IMR-90 (cell line): ENCODE measurements around the gene TSHB. TPM values are rescaled to one million over a fixed set of nuclear protein-coding genes. Genes with fewer than 3 reads are reported as not detected.
A peak's percentile ranks its signal among the peaks of the same experiment; 100 is the strongest.

Experiments
- ATAC-seq: fragments of 200-7000 bp; cut with Tn5 transposase; 2 replicates; pipeline ENCODE4 v1.9.1; 2020; ENCODE audit warnings: low read depth, mild to moderate bottlenecking, moderate library complexity
- BruUV-seq: library from RNA; stranded (reverse); fragments of 400-500 nt; replicated peaks from 2 replicates; lab custom pipeline; 2021; lab: Mats Ljungman, UMichigan
- CTCF ChIA-PET: fragments of 300-600 bp; formaldehyde crosslinking; extraction: SDS; loops from one replicate; lab custom pipeline; 2021; ENCODE audit warnings: antibody characterized with exemption; lab: Yijun Ruan, JAX
- POLR2A ChIA-PET: fragments of 300-600 bp; sonication (Branson Sonifier 250); formaldehyde crosslinking; loops from one replicate; lab custom pipeline; 2022; ENCODE audit warnings: antibody characterized with exemption; ENCODE audit not compliant: unreplicated experiment; lab: Charles Lee
- DNase-seq: peaks from one replicate; pipeline ENCODE4 v3.0.0; 2013
- H2AFZ ChIP-seq: replicated peaks from 2 replicates; pipeline ENCODE3; 2013; ENCODE audit warnings: low read length, mild to moderate bottlenecking; ENCODE audit not compliant: poor library complexity
- H2AK5ac ChIP-seq: 2 replicates; pipeline ENCODE4 v1.6.1; 2013; ENCODE audit warnings: low read depth, low read length, inconsistent platforms
- H2AK9ac ChIP-seq: replicated peaks from 2 replicates; pipeline ENCODE3; 2013; ENCODE audit warnings: mild to moderate bottlenecking, low read depth, low read length, moderate library complexity; ENCODE audit not compliant: poor library complexity
- H2BK120ac ChIP-seq: 2 replicates; pipeline ENCODE4 v1.6.1; 2013; ENCODE audit warnings: low read depth, low read length, inconsistent platforms
- H2BK15ac ChIP-seq: 3 replicates; pipeline ENCODE4 v1.6.1; 2013; ENCODE audit warnings: low read depth, low read length, inconsistent platforms
- H2BK20ac ChIP-seq: 2 replicates; pipeline ENCODE4 v1.6.1; 2013; ENCODE audit warnings: low read depth, mild to moderate bottlenecking, inconsistent platforms, low read length, moderate library complexity
- H2BK5ac ChIP-seq: 2 replicates; pipeline ENCODE4 v1.6.1; 2013; ENCODE audit warnings: mild to moderate bottlenecking, low read depth, low read length, inconsistent platforms; ENCODE audit not compliant: poor library complexity, severe bottlenecking
- H3K14ac ChIP-seq: replicated peaks from 2 replicates; pipeline ENCODE4 v1.6.1; 2013; ENCODE audit warnings: low read depth, low read length, inconsistent platforms
- H3K18ac ChIP-seq: 2 replicates; pipeline ENCODE4 v1.6.1; 2013; ENCODE audit warnings: low read depth, low read length, control low read depth
- H3K23ac ChIP-seq: 2 replicates; pipeline ENCODE4 v1.6.1; 2013; ENCODE audit warnings: low read depth, low read length, inconsistent platforms
- H3K27ac ChIP-seq: 2 replicates; pipeline ENCODE4 v1.5.1; 2013; ENCODE audit warnings: mild to moderate bottlenecking, control low read depth, low read length; ENCODE audit not compliant: insufficient read depth
- H3K27me3 ChIP-seq: 2 replicates; pipeline ENCODE4 v1.6.1; 2013; ENCODE audit warnings: low read length; ENCODE audit not compliant: control insufficient read depth, insufficient read depth
- H3K36me3 ChIP-seq: 2 replicates; pipeline ENCODE4 v1.6.1; 2013; ENCODE audit warnings: low read length, mixed read lengths; ENCODE audit not compliant: control insufficient read depth, insufficient read depth
- H3K4ac ChIP-seq: 2 replicates; pipeline ENCODE4 v1.6.1; 2013; ENCODE audit warnings: low read depth, low read length, inconsistent platforms
- H3K4me1 ChIP-seq: 2 replicates; pipeline ENCODE4 v1.6.1; 2013; ENCODE audit warnings: low read length, mixed read lengths; ENCODE audit not compliant: control insufficient read depth, insufficient read depth
- H3K4me2 ChIP-seq: 2 replicates; pipeline ENCODE4 v1.6.1; 2013; ENCODE audit warnings: low read depth, mild to moderate bottlenecking, control low read depth, low read length, moderate library complexity
- H3K4me3 ChIP-seq: 2 replicates; pipeline ENCODE4 v1.5.1; 2013; ENCODE audit warnings: low read depth, mild to moderate bottlenecking, control low read depth, low read length, moderate library complexity; ENCODE audit not compliant: insufficient read depth
- H3K56ac ChIP-seq: 2 replicates; pipeline ENCODE4 v1.6.1; 2013; ENCODE audit warnings: low read length, inconsistent platforms; ENCODE audit not compliant: insufficient read depth; ENCODE audit errors: extremely low read depth
- H3K79me1 ChIP-seq, 2 experiments: 2 replicates each; pipeline ENCODE4 v1.6.1; 2013; ENCODE audit warnings: low read length in 2 of 2, inconsistent platforms in 1 of 2, low read depth in 1 of 2
- H3K9ac ChIP-seq: 2 replicates; pipeline ENCODE4 v1.6.1; 2013; ENCODE audit warnings: low read depth, low read length, control low read depth
- H3K9me1 ChIP-seq: 2 replicates; pipeline ENCODE4 v1.6.1; 2013; ENCODE audit warnings: low read length, inconsistent platforms; ENCODE audit not compliant: insufficient read depth
- H3K9me3 ChIP-seq: 2 replicates; pipeline ENCODE4 v1.6.1; 2013; ENCODE audit warnings: low read length; ENCODE audit not compliant: control insufficient read depth, insufficient read depth
- H4K20me1 ChIP-seq: 2 replicates; pipeline ENCODE4 v1.6.1; 2013; ENCODE audit warnings: low read length, inconsistent platforms; ENCODE audit not compliant: insufficient read depth
- H4K5ac ChIP-seq: 2 replicates; pipeline ENCODE4 v1.6.1; 2013; ENCODE audit warnings: mild to moderate bottlenecking, low read depth, low read length, control low read depth
- H4K8ac ChIP-seq, 2 experiments: 2 replicates each; pipeline ENCODE4 v1.6.1; 2013; ENCODE audit warnings: low read depth in 2 of 2, low read length in 2 of 2, control low read depth in 1 of 2, inconsistent platforms in 1 of 2
- H4K91ac ChIP-seq: 2 replicates; pipeline ENCODE4 v1.6.1; 2013; ENCODE audit warnings: low read depth, low read length, inconsistent platforms; ENCODE audit not compliant: insufficient read depth
- CEBPB ChIP-seq: IDR thresholded peaks from 2 replicates; pipeline ENCODE4 v1.6.1; 2012; ENCODE audit warnings: low read depth, low read length, improper control_type of control experiment
- dilution Hi-C: fragments of 300-500 bp; cut with HindIII; formaldehyde crosslinking; loops from one replicate; pipeline ENCODE4 v1.14.3; 2018; ENCODE audit warnings: low sequenced_read_pairs; ENCODE audit not compliant: unreplicated experiment
- in situ Hi-C: fragments of 300-500 bp; cut with MboI; formaldehyde crosslinking; loops from 3 replicates; pipeline ENCODE4 v1.14.3; 2019; ENCODE audit warnings: low sequenced_read_pairs, inconsistent platforms, mixed read lengths
- intact Hi-C: fragments of 100-400 bp; cut with micrococcal nuclease; formaldehyde crosslinking; loops from 2 replicates; pipeline ENCODE4 v1.10.0; 2022
- polyA plus RNA-seq, 3 experiments: library from polyadenylated mRNA; depleted of rRNA; stranded (reverse); fragments of >200 nt; gene quantifications; 2 replicates each; pipeline ENCODE4 v1.2.3, GENCODE V29; 2012; ENCODE audit warnings: low replicate concordance in 1 of 3
- total RNA-seq: library from RNA; depleted of rRNA; stranded (reverse); fragments of >200 nt; gene quantifications from 2 replicates; pipeline ENCODE4 v1.2.3, GENCODE V29; 2012
- TF ChIP-seq, protein P1 (sequence below): fragments of 150-350 bp; IDR thresholded peaks from 2 replicates; pipeline ENCODE4 v1.6.1; 2016; ENCODE audit warnings: low read depth, mild to moderate bottlenecking, low read length, moderate library complexity, borderline replicate concordance

TSHB gene
- total and polyA plus RNA-seq, 2 of the 4 experiments (the other 2 are of a cell fraction): not detected

DNA sequence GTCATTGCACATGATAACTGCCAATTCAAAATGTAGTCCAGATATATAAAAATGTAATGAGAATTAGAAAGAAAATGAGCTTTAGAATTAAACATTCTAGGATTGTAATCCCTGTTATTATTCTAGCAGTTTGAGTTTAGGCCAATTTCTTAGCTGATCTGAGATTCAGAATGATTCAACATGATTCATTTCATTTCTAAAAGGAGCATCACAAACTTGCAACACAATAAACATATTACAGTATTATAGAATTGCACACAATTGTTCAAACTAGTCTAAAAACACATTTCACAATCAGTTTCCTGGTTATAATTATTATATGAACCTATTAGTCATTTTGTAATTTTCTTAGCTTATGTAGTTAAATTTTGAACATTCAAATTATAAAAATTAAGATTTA is 43.3 kb upstream of the TSHB start:
- H3K9ac ChIP-seq: no peak overlapping the region
- no peak overlapping the region for H3K4me3 ChIP-seq
- intact Hi-C loops: loop anchor here (5.0 kb wide), 1 partner anchor 41 kb away; the partner anchor contains the start of gene TSHB
- no peak overlapping the region for H2BK20ac ChIP-seq
- no peaks in the 10 kb centered on the region for H4K20me1 ChIP-seq
- H3K79me1 ChIP-seq: no peaks in the 10 kb centered on the region
- dilution Hi-C loops: no loop called here
- no peak overlapping the region for H3K23ac ChIP-seq
- H2BK120ac ChIP-seq: no peak overlapping the region
- H2BK15ac ChIP-seq: no peak overlapping the region
- no peak overlapping the region for H4K8ac ChIP-seq
- DNase-seq (no peak), ATAC-seq (no peak)
- no peak overlapping the region for H4K5ac ChIP-seq
- no peak overlapping the region for H3K56ac ChIP-seq
- peaks cover 2% of the 10 kb centered on the region; the same call in 1 of the 2 replicates for H3K9me3 ChIP-seq
- H3K4me1 ChIP-seq: no peaks in the 10 kb centered on the region
- ChIA-PET CTCF (no interaction called here), POLR2A (interaction anchor here (0.7 kb wide), 1 partner anchor 87 kb away, joined by 4 read pairs; no protein-coding TSS in a partner anchor)
- H2BK5ac ChIP-seq: no peak overlapping the region
- H4K91ac ChIP-seq: no peak overlapping the region
- no peak overlapping the region for H3K4ac ChIP-seq
- H3K18ac ChIP-seq: no peak overlapping the region
- H3K9me1 ChIP-seq: no peaks in the 10 kb centered on the region
- H2AK5ac ChIP-seq: no peak overlapping the region
- no peak overlapping the region for H2AFZ ChIP-seq
- H3K27ac ChIP-seq: no peak overlapping the region
- BruUV-seq: no TSS peak
- TF ChIP-seq, protein P1, sequence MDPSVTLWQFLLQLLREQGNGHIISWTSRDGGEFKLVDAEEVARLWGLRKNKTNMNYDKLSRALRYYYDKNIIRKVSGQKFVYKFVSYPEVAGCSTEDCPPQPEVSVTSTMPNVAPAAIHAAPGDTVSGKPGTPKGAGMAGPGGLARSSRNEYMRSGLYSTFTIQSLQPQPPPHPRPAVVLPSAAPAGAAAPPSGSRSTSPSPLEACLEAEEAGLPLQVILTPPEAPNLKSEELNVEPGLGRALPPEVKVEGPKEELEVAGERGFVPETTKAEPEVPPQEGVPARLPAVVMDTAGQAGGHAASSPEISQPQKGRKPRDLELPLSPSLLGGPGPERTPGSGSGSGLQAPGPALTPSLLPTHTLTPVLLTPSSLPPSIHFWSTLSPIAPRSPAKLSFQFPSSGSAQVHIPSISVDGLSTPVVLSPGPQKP: no peak
- TF ChIP-seq CEBPB: peak; percentile 10; the same call in 1 of the 2 replicates
- no peaks in the 10 kb centered on the region for H3K36me3 ChIP-seq
- H2AK9ac ChIP-seq: no peak overlapping the region
- H3K14ac ChIP-seq: no peak overlapping the region
- in situ Hi-C loops: loop anchor here (10.0 kb wide), 1 partner anchor 489 kb away; no protein-coding TSS in a partner anchor
- H3K4me2 ChIP-seq: no peak overlapping the region
- H3K27me3 ChIP-seq: no peaks in the 10 kb centered on the region
